HuH-7.5 (cell line): Measurements from ENCODE around the gene COMT.
A peak's percentile ranks its signal among the peaks of the same experiment; 100 is the strongest.
"Not testable (repeated sequence)": the region's sequence is repeated elsewhere in the genome, so short reads cannot be mapped to it uniquely, and the experiment has no call there.

Experiments
- DNase-seq: peaks from one replicate; pipeline ENCODE4 v3.0.0; 2011; ENCODE audit warnings: low spot score

COMT gene

GRCh38 chr22:19909350-19910179 lies 32.0 kb upstream of the COMT start:
- DNase-seq = peak; percentile 87

DNA sequence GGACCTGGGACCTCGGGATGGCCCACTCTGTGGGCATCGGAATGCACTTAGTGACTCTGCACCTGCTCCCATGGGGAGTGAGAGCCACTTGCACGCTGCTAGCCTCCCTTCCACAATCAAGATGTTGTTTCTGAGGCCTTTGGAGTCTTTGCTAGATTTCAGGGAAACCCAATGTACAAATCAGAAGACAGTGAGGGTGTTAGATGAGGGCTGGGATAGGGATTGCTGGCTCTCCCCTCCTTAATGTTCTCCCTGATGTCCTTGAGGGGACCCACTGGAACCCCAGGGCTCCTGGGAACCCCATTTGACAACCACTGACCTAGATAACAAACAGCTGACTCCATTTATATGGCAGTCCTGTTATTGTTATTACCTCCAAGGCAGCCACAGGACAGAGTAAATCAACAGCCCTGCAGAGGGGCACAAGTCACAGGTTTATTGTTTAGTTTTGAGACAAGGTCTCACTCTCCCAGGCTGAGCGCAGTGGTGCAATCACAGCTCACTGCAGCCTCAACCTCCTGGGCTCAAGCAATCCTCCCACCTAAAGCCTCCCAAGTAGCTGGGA lies 31.3 kb upstream of the COMT start:
- DNase-seq = no peak

GRCh38 chr22:19911540-19912270 lies 29.9 kb upstream of the COMT start:
- DNase-seq = no peak

GRCh38 chr22:19912271-19912999 lies 29.1 kb upstream of the COMT start:
- DNase-seq = no peak

DNA sequence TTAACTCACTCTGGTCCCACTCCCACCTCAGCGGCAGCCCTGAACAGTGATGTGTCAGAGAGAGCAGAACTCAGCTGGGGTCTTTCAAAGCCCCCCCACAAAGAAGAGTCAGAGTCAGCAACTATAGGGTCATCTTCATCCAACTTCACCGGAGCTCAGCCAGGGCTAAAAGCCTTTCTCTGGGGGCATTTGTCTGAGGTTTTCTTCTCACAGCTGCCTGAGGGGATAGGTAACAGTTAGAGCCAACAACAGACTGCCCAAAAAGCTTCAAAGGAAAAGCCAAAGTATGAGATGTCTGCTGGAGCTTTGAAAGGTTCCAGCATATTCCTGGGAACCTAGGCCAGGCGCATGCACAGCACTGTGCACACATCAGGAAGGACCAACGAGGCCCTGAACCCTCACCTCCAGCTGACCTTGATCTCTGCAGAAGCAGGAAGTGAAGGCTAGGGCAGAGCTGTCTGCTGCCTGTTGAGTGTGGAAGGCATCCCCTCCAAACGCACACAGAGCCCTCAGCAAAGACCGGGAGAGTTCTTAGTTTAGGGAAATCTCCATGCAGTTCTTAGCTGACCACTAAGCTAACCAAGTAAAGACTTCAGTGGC lies 28.1 kb upstream of the COMT start:
- DNase-seq = no peak

DNA sequence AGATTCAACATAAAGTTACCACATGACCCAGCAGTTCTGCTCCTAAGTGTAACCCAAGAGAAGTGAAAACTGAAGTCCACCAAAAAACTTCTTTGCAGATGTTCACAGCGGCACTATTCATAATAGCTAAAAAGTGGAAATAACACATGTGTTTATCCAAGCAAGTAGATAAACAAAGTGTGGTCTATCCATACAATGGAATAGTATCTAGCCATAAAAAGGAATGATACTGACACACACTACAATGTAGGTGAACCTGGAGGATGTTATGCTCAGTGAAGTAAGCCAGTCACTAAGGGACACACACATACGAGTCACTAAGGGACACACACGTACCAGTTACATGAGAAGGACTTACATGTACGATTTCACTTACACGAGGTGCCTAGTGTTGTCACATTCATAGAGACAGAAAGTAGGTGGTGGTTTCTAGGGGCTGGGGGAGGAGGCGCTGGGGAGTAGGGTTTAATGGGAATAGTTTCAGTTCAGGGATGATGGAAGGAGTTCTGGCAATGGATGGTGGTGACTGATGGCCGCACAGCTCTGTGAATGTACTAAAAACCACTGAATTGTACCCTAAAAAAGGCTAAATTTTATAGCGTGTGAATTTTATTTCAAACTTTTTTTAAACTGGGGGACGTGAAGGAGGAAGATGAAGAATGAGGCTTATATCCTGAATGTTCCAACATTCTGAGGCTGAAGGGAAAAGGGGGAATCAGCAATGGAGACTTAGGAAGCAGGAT lies 27.2 kb upstream of the COMT start:
- no peak for DNase-seq

GRCh38 chr22:19915287-19915954 lies 26.2 kb upstream of the COMT start:
- no peak for DNase-seq

- no peak for DNase-seq
Measured at GRCh38 chr22:19916006-19916405, 25.6 kb upstream of the COMT start.

- no peak for DNase-seq
Measured at GRCh38 chr22:19916941-19917340, 24.6 kb upstream of the COMT start.

GRCh38 chr22:19917389-19918138 lies 24.0 kb upstream of the COMT start:
- no peak for DNase-seq

DNA sequence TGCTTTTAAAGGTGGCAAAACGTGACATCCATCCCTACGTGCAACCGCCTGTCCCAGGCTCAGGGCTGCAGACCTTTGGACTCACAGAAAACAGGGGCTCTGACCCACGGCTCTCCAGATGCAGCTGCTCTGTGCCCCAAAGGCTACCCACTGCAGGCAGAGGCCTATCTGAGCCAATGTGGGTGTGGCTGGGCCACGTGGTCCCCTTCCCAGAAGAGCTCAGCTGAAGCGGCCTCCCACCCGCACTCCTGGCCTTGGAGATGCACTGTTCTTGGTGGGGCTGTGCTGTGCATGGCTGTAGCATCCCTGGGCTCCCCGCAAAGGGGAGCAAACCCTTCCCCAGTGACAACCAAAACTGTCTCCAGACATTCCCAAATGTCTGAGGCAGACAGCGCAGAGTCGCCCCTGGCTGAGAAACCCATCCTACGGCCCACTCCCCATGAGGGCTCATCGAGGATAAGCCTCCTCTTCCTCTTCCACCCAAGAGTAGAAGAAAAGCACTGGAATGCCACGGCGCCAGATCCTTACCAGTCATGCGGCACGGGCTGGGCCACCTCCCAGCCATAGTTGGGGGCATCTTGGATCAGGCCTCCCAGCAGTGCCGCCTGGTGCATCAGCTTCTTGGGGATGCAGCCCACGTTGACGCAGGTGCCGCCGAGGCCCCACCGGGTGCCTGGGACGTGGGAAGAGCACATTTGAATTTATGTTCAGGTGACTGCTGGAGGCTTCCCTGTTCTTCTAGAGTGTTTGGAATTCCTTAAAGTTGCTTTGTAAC lies 23.1 kb upstream of the COMT start:
- DNase-seq = no peak

DNA sequence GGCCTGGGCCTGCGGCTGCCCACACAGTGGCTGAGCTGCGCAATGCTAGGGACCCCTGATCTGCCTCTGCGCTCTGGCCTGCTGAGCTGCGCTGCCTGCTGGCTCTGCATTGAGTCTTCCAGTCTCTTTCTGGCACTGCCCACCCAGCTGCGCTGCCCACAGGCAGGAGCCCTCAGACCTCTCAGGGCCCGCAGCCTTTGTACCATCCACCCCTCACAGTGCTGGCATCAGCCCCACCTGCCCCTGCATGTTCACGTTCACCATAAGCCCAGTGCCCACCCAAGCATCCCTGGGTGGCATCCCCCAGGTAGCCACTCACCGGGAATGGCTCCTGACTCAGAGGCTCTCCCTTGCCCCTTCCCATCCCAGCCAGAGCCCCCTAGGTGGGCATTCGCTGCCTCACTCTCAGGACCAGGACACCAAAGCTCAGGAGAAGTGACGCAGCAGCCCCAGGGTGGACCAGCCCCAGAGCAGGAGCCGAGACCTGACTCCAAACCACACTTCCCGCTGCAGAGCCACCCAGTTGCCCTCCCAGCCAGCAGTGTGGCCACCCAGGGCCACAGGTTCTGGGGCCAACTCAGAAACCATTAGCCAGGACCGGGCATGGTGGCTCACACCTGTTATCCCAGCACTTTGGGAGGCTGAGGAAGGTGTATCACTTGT lies 21.7 kb upstream of the COMT start:
- DNase-seq = no peak

DNA sequence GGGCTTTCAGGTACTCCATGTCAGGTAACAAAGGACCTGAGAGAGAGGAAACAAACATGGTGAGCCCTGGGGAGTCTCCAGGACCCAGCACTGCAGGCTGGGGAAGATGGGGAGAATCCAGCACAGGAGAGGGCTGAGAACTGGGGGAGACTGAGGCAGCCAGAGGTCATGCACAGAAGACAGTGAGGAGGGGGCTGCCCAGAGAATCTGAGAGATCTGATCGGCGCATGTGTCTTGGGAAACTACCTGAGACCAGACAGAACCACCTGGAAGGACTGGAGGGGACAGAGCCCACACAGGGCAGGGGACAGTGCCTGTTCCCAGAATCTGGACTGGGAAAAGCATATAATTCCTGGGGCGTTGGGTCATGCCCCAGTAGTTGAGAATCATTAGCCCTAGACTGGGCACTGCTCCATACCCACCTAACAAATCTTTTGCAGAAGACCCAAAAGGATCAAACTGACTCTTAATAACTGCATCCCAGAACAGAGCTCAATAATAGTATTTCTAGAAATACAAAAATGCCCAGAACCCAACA lies 20.0 kb upstream of the COMT start:
- no peak for DNase-seq

DNA sequence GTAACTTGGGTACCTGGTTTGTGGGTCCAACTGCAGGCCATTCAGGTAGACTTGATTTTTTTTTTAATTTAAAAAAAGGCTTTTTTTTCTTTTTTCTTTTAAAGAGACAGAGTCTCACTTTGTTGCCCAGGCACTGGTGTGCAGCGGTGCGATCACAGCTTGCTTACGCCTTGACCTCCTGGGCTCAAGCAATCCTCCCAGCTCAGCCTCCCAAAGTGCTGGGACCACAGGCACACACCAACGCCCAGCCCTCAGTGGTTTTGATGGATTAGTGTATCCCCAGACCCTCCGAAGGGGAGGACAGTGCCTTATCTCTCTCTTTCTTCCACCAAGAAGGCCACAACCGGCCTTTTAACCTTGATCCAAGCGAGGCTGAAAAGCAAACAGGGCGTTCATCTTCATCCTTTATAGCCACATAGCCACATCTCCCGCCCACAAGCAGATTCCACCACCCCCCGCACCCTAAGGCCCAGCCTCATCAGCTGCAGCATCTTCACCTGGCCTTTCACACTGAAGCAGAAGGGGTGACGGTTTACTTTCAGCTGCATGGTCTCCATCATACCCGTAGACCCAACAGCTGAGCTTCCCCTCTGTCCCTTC lies 17.6 kb upstream of the COMT start:
- no peak for DNase-seq

DNA sequence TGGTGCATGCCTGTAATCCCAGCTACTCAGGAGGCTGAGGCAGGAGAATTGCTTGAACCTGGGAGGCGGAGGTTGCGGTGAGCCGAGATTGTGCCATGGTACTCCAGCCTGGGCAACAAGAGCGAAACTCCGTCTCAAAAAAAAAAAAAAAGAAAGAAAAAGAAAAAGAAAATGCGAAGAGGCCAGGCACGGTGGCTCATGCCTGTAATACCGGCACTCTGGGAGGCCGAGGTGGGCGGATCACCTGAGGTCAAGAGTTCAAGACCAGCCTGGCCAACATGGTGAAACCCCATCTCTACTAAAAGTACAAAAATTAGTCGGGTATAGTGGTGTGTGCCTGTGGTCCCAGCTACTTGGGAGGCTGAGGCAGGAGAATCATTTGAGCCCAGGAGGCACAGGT lies 15.5 kb upstream of the COMT start:
- not testable (repeated sequence) for DNase-seq

DNA sequence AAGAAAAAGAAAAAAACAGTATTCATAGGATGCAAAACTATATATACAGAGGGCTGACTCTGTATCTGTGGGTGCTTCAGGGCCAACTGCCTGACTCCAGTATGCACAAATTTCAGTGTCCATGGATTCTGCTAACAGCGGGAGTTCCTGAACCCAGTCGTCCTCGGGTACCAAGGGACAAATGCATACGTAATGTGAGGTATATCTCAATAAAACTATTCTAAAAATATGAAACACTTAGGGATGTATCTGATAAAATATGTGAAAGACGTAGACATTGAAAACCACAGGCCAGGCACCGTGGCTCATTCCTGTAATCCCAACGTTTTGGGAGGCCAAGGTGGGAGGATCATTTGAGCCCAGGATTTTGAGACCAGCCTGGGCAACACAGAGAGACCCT lies 13.9 kb upstream of the COMT start:
- DNase-seq = no peak

- no peak for DNase-seq
Measured at GRCh38 chr22:19928207-19928606, 13.4 kb upstream of the COMT start.
